ENCODE results near the gene ARHGAP23. TPM values are rescaled to one million over a fixed set of nuclear protein-coding genes. Genes with fewer than 3 reads are reported as not detected.

Gene ARHGAP23
- total and polyA plus RNA-seq, 2 experiments from 2014 or later = 21.4 to 150 TPM

DNA sequence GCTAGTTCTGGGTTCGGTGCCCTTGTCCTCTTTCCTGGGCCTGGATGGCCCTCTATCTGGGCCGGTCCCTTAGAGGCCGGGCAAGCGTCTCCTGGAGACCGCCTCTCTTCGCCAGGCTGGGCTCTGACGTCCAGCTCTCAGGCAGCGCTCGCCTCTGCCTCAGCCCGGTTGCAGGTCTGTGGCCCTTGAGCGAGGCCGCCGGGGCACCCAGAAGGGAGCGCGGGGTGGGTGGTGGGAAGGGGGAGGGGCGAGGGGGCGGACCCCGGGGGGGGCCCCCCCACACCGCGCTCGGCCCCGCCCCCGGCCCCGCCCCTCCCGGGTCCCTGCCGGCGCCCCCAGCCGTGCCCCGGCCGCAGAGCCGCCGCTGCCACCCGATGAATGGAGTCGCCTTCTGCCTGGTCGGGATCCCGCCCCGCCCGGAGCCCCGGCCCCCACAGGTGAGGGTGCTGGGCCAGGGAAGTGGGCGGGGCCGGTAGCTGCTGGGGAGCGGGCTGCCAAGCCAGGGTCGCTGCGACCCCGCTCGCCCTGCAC, at the start of gene ARHGAP23 (continued):
- TF ChIP-seq EZH2phosphoT487 (IDR thresholded peaks at IDR 0.05; ENCODE audit: unreplicated experiment) (no peak), ZNF114 (CRISPR knock-in tag; IDR thresholded peaks at IDR 0.05) (no peak)
- TF ChIP-seq, protein P1, sequence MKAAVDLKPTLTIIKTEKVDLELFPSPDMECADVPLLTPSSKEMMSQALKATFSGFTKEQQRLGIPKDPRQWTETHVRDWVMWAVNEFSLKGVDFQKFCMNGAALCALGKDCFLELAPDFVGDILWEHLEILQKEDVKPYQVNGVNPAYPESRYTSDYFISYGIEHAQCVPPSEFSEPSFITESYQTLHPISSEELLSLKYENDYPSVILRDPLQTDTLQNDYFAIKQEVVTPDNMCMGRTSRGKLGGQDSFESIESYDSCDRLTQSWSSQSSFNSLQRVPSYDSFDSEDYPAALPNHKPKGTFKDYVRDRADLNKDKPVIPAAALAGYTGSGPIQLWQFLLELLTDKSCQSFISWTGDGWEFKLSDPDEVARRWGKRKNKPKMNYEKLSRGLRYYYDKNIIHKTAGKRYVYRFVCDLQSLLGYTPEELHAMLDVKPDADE (IDR thresholded peaks at IDR 0.05) = no peak

DNA sequence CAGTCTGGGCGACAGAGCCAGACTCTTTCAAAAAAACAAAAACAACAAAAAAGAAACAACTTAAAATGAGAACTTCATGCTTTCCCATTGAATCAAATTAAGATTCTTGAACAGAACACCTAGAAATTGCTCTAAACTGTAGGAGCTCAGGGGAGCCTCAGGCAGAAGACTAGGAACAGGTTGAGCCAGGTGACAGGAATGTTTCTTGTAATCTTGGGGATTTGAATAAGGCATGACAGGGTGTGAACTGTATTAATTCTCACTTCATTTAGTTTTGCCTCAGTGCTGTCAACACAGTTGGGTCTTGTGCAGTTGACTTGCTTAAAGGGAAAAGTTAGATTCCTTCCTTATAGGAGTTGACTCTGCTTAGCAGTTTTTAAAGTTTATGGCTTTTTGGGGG, 48.8 kb upstream of the ARHGAP23 start:
- no peak for TF ChIP-seq POLR2AphosphoS5 (IDR thresholded peaks at IDR 0.05; ENCODE audit: low read depth)
- Mint-ChIP-seq H3K27me3 (ENCODE audit: insufficient read depth, low read depth, poor library complexity) (peaks cover 4% of the 10 kb centered on the region), H3K27ac (no peak overlapping the region), H3K36me3 (ENCODE audit: low read depth) (peaks cover 37% of the 10 kb centered on the region), H3K4me1 (no peaks in the 10 kb centered on the region), H3K4me3 (no peak overlapping the region), H3K9me3 (no peaks in the 10 kb centered on the region)
- Histone ChIP-seq H2AFZ (no peak overlapping the region), H3K36me3 (ENCODE audit: insufficient read depth) (peaks cover 21% of the 10 kb centered on the region), H3K4me2 (no peak overlapping the region), H3K27ac (ENCODE audit: low read depth) (no peak overlapping the region), H3K27me3 (ENCODE audit: insufficient read depth) (no peaks in the 10 kb centered on the region), H3K4me3 (no peak overlapping the region), H3F3A (replicated peaks; ENCODE audit: low read depth) (0 out of 2 replicates have a peak, but pooled peaks cover 2% of the 10 kb centered on the region), H3K4me1 (ENCODE audit: insufficient read depth) (no peaks in the 10 kb centered on the region), H3K9me2 (ENCODE audit: insufficient read depth) (no peaks in the 10 kb centered on the region), H4K20me1 (replicated peaks; ENCODE audit: insufficient read depth) (no peaks in the 10 kb centered on the region; the same call in none of the 2 replicates), H3K79me2 (replicated peaks; ENCODE audit: insufficient read depth) (no peaks in the 10 kb centered on the region)
- DNase-seq (ENCODE audit: low spot score) (no peak), ATAC-seq (no peak)

DNA sequence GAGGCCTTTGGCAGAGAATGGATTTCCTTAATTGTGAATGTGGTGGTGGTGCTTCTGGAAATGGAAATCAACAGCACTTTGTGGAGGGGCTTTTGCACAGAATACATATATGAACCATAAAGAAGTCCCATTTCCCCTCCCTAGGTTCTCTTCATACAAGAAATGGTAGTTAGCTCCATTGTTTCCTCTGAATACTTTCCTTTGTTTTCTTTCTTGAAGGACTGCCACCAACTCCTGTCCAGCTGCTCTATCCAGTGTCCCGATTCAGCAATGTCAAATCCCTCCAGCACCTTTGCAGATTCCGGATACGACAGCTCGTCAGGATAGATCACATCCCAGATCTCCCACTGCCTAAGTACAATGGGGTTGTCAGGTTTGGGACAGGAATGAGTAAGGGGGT, 33.2 kb upstream of the ARHGAP23 start:
- H3F3A ChIP-seq (replicated peaks; ENCODE audit: low read depth) = no peaks in the 10 kb centered on the region
- Mint-ChIP-seq H3K36me3 (ENCODE audit: low read depth) (peaks cover 46% of the 10 kb centered on the region), H3K4me3 (no peak overlapping the region), H3K9me3 (no peaks in the 10 kb centered on the region), H3K27me3 (ENCODE audit: insufficient read depth, low read depth, poor library complexity) (peaks cover 2% of the 10 kb centered on the region), H3K4me1 (no peaks in the 10 kb centered on the region; the same call in 2 of the 3 replicates), H3K27ac (no peak overlapping the region)
- no peaks in the 10 kb centered on the region; the same call in 1 of the 2 replicates for H3K79me2 ChIP-seq (replicated peaks; ENCODE audit: insufficient read depth)
- no peaks in the 10 kb centered on the region for H3K9me2 ChIP-seq (ENCODE audit: insufficient read depth)
- H3K4me2 ChIP-seq = no peak overlapping the region
- no peaks in the 10 kb centered on the region for H3K4me1 ChIP-seq (ENCODE audit: insufficient read depth)
- H3K27ac ChIP-seq (ENCODE audit: low read depth) = no peak overlapping the region
- no peaks in the 10 kb centered on the region; the same call in none of the 2 replicates for H4K20me1 ChIP-seq (replicated peaks; ENCODE audit: insufficient read depth)
- no peaks in the 10 kb centered on the region for H3K27me3 ChIP-seq (ENCODE audit: insufficient read depth)
- H3K36me3 ChIP-seq (ENCODE audit: insufficient read depth) = peaks cover 23% of the 10 kb centered on the region
- no peak overlapping the region for H2AFZ ChIP-seq
- H3K4me3 ChIP-seq = no peak overlapping the region
- ATAC-seq (no peak), DNase-seq (ENCODE audit: low spot score) (no peak)
- no peak for TF ChIP-seq ZNF331 (CRISPR knock-in tag; IDR thresholded peaks at IDR 0.05; ENCODE audit: low read depth)
- TF ChIP-seq NANOG (IDR thresholded peaks at IDR 0.05; ENCODE audit: borderline replicate concordance) = no peak
- TF ChIP-seq, protein P2, sequence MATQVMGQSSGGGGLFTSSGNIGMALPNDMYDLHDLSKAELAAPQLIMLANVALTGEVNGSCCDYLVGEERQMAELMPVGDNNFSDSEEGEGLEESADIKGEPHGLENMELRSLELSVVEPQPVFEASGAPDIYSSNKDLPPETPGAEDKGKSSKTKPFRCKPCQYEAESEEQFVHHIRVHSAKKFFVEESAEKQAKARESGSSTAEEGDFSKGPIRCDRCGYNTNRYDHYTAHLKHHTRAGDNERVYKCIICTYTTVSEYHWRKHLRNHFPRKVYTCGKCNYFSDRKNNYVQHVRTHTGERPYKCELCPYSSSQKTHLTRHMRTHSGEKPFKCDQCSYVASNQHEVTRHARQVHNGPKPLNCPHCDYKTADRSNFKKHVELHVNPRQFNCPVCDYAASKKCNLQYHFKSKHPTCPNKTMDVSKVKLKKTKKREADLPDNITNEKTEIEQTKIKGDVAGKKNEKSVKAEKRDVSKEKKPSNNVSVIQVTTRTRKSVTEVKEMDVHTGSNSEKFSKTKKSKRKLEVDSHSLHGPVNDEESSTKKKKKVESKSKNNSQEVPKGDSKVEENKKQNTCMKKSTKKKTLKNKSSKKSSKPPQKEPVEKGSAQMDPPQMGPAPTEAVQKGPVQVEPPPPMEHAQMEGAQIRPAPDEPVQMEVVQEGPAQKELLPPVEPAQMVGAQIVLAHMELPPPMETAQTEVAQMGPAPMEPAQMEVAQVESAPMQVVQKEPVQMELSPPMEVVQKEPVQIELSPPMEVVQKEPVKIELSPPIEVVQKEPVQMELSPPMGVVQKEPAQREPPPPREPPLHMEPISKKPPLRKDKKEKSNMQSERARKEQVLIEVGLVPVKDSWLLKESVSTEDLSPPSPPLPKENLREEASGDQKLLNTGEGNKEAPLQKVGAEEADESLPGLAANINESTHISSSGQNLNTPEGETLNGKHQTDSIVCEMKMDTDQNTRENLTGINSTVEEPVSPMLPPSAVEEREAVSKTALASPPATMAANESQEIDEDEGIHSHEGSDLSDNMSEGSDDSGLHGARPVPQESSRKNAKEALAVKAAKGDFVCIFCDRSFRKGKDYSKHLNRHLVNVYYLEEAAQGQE (IDR thresholded peaks at IDR 0.05; ENCODE audit: unreplicated experiment) = no peak
- TF ChIP-seq ZNF114 (CRISPR knock-in tag; IDR thresholded peaks at IDR 0.05) = no peak
- TF ChIP-seq POLR2AphosphoS5 (IDR thresholded peaks at IDR 0.05; ENCODE audit: low read depth) = no peak
- TF ChIP-seq, protein P1 (IDR thresholded peaks at IDR 0.05) = no peak

All from GM23338 (cell line).